ENCODE measurements around the gene FNDC4. TPM values are rescaled to one million over a fixed set of nuclear protein-coding genes. Genes with fewer than 3 reads are reported as not detected.

The FNDC4 gene
- total RNA-seq, 2 donors from 2014 or later: 11.6 to 14.6 TPM

- Mint-ChIP-seq H3K9me3 (no peaks in the 10 kb centered on the region), H3K36me3 (ENCODE audit: low read depth) (peaks cover 16% of the 10 kb centered on the region), H3K4me3 (no peak overlapping the region), H3K4me1 (peaks cover 5% of the 10 kb centered on the region), H3K27ac (no peak overlapping the region), H3K27me3 (ENCODE audit: insufficient read depth) (no peaks in the 10 kb centered on the region)
- no peak for DNase-seq
- H3K27me3 ChIP-seq (ENCODE audit: control insufficient read depth, insufficient read depth, low read length, poor library complexity, severe bottlenecking): no peaks in the 10 kb centered on the region
- H3K4me1 ChIP-seq (ENCODE audit: control insufficient read depth, insufficient read depth, low read length): peaks cover 3% of the 10 kb centered on the region
- no peak for TF ChIP-seq CTCF (conservative IDR thresholded peaks at IDR 0.05)
- H3K27ac ChIP-seq (ENCODE audit: low read depth, low read length): no peak overlapping the region
- H3K9ac ChIP-seq (ENCODE audit: extremely low read depth, low read length, poor library complexity, severe bottlenecking): no peak overlapping the region
- 71 to 74% methylated on average over 1 to 3 of the region's 3 CpGs for WGBS, 2 experiments (ENCODE audit: insufficient coverage in 1 of 2, insufficient read length in 1 of 2)
- H3K9me3 ChIP-seq (ENCODE audit: control insufficient read depth, low read length): no peaks in the 10 kb centered on the region
- H3K36me3 ChIP-seq (ENCODE audit: control insufficient read depth, insufficient read depth, low read length): no peaks in the 10 kb centered on the region
- H3K4me3 ChIP-seq (ENCODE audit: low read length): no peak overlapping the region
Observed at GRCh38 chr2:27485496-27485895, 9.5 kb downstream of the FNDC4 start.

- Histone ChIP-seq H3K27me3 (ENCODE audit: control insufficient read depth, insufficient read depth, low read length, poor library complexity, severe bottlenecking) (no peaks in the 10 kb centered on the region), H3K9ac (ENCODE audit: extremely low read depth, low read length, poor library complexity, severe bottlenecking) (no peak overlapping the region), H3K4me3 (ENCODE audit: low read length) (no peak overlapping the region), H3K27ac (ENCODE audit: low read depth, low read length) (no peak overlapping the region), H3K4me1 (ENCODE audit: control insufficient read depth, insufficient read depth, low read length) (no peaks in the 10 kb centered on the region), H3K36me3 (ENCODE audit: control insufficient read depth, insufficient read depth, low read length) (peaks cover 5% of the 10 kb centered on the region), H3K9me3 (ENCODE audit: control insufficient read depth, low read length) (no peaks in the 10 kb centered on the region)
- no peak overlapping the region for H3K4me3 Mint-ChIP-seq
- DNase-seq: no peak
- no peak for TF ChIP-seq CTCF (conservative IDR thresholded peaks at IDR 0.05)
- 91 to 100% methylated on average over 1 to 5 of the region's 5 CpGs for WGBS, 2 experiments (ENCODE audit: insufficient coverage in 1 of 2, insufficient read length in 1 of 2)
- no peaks in the 10 kb centered on the region for H3K27me3 Mint-ChIP-seq (ENCODE audit: insufficient read depth)
- no peaks in the 10 kb centered on the region for H3K9me3 Mint-ChIP-seq
- no peaks in the 10 kb centered on the region for H3K4me1 Mint-ChIP-seq
- H3K27ac Mint-ChIP-seq: peak overlapping the region; percentile 32
- peaks cover 27% of the 10 kb centered on the region for H3K36me3 Mint-ChIP-seq (ENCODE audit: low read depth)
Observed at GRCh38 chr2:27471961-27472360, 23.0 kb downstream of the FNDC4 start.

GRCh38 chr2:27464443-27464842 is 30.6 kb downstream of the FNDC4 start:
- Histone ChIP-seq H3K9ac (ENCODE audit: extremely low read depth, low read length, poor library complexity, severe bottlenecking) (no peak overlapping the region), H3K9me3 (ENCODE audit: control insufficient read depth, low read length) (no peaks in the 10 kb centered on the region), H3K4me3 (ENCODE audit: low read length) (no peak overlapping the region), H3K27ac (ENCODE audit: low read depth, low read length) (no peak overlapping the region), H3K36me3 (ENCODE audit: control insufficient read depth, insufficient read depth, low read length) (peaks cover 4% of the 10 kb centered on the region), H3K4me1 (ENCODE audit: control insufficient read depth, insufficient read depth, low read length) (no peaks in the 10 kb centered on the region), H3K27me3 (ENCODE audit: control insufficient read depth, insufficient read depth, low read length, poor library complexity, severe bottlenecking) (no peaks in the 10 kb centered on the region)
- Mint-ChIP-seq H3K4me1 (no peaks in the 10 kb centered on the region), H3K27ac (no peak overlapping the region), H3K4me3 (no peak overlapping the region), H3K9me3 (no peaks in the 10 kb centered on the region), H3K36me3 (ENCODE audit: low read depth) (peaks cover 5% of the 10 kb centered on the region), H3K27me3 (ENCODE audit: insufficient read depth) (no peaks in the 10 kb centered on the region)
- 93 to 98% methylated on average over 5 to 7 of the region's 7 CpGs for WGBS, 2 experiments (ENCODE audit: insufficient coverage in 1 of 2, insufficient read length in 1 of 2)
- TF ChIP-seq CTCF (conservative IDR thresholded peaks at IDR 0.05): no peak
- no peak for DNase-seq
